Upper lobe of left lung (tissue), 4 donors: ENCODE results near the gene SORL1.

Experiments used
- CTCF ChIP-seq, 6 experiments: fragments of 450-650 bp in 4 of 6; fragments of 200-600 bp in 2 of 6; sonication (generic) in 2 of 6; IDR thresholded peaks; one replicate each; pipeline ENCODE4 v1.5.1; 2016 to 2019; ENCODE audit warnings: antibody characterized with exemption in 6 of 6
- POLR2A ChIP-seq, 4 donors: fragments of 450-650 bp; IDR thresholded peaks; one replicate each; pipeline ENCODE4 v1.5.1; 2016 to 2017; ENCODE audit warnings: antibody characterized with exemption in 4 of 4, mild to moderate bottlenecking in 2 of 4
- POLR2AphosphoS5 ChIP-seq, 2 donors: sonication (generic); formaldehyde crosslinking; IDR thresholded peaks; one replicate each; pipeline ENCODE4 v1.5.1; 2017; ENCODE audit warnings: antibody characterized with exemption in 2 of 2

GRCh38 chr11:121643479-121644186 is 191.5 kb downstream of the SORL1 start:
- TF ChIP-seq CTCF (IDR thresholded peaks at IDR 0.05) (no peak), POLR2A (IDR thresholded peaks at IDR 0.05) (no peak), POLR2AphosphoS5 (IDR thresholded peaks at IDR 0.05) (no peak)
